COLO829 (cell line): ENCODE results near the gene SRRM3.
A peak's percentile ranks its signal among the peaks of the same experiment; 100 is the strongest.
"Not testable (repeated sequence)": the region's sequence is repeated elsewhere in the genome, so short reads cannot be mapped to it uniquely, and the experiment has no call there.

Source experiments
- DNase-seq: peaks from one replicate; pipeline ENCODE4 v3.0.0; 2012; ENCODE audit warnings: low spot score

SRRM3 gene

GRCh38 chr7:76291351-76292212 lies 89.9 kb downstream of the SRRM3 start:
- DNase-seq = peak; percentile 95

GRCh38 chr7:76292213-76292573 lies 90.5 kb downstream of the SRRM3 start:
- DNase-seq = no peak

DNA sequence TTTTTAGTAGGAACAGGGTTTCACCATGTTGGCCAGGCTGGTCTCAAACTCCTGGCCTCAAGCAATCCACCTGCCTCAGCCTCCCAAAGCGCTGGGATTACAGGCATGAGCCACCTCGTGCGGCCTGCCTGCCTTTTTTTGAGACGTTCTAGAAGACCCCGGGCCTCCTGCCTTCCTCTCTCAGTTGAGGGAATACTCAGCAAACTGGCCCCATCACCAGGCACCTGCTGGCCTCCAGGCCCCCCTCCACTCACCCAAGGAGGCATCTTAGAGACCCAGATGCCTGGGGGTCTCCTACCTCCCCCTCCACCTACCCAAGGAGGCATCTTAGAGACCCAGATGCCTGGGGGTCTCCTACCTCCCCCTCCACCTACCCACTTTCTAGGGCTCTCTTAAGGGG lies 91.2 kb downstream of the SRRM3 start:
- DNase-seq = not testable (repeated sequence)

DNA sequence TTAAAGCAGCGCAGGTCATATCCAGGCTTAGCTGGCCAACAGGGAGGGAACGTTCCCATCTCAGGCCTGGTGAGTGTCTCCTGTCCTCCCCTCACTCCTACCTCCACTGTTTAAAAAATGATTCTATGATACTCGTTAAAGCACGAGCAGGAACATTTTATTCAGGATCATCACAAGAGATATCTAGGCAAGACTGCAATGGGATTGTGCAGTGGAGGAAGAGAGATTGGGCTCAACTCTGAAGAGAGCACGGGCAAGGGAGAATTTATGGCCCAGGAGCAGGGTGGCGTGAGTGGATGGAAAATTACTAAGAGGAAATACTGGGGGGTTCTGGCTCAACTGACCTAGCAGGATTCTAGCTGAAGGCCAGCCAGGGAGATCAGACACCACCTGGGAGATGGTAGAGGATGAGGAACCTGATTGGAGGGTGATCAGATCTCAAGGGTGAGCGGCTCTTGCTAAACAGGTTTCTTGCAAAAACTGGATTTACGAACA lies 91.8 kb downstream of the SRRM3 start:
- no peak for DNase-seq

GRCh38 chr7:76294344-76295024 lies 92.8 kb downstream of the SRRM3 start:
- DNase-seq = peak; percentile 85

GRCh38 chr7:76296743-76297740 lies 95.3 kb downstream of the SRRM3 start:
- DNase-seq = no peak

DNA sequence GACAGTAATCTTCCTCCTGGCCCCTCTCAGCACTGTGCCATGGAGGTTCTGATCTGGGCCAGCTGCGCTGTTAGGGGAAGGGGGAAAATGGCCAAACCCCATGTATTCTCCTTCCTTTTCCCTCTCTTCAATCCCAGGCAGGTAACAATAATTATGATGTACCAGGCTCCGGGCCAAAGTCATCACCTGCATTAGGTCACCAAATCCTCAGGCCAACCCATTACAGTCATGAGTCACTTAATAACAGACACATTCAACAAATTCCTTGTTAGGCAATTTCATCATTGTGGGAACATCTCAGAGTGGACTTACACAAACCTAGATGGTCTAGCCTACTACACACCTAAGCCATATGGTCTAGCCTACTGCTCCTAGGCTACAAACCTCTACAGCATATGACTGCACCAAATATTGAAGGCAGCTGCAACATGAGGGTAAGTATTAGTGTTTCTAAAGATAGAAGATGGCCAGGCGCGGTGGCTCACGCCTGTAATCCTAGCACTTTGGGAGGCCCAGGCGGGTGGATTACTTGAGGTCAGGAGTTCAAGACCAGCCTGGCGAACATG lies 98.6 kb downstream of the SRRM3 start:
- no peak for DNase-seq

DNA sequence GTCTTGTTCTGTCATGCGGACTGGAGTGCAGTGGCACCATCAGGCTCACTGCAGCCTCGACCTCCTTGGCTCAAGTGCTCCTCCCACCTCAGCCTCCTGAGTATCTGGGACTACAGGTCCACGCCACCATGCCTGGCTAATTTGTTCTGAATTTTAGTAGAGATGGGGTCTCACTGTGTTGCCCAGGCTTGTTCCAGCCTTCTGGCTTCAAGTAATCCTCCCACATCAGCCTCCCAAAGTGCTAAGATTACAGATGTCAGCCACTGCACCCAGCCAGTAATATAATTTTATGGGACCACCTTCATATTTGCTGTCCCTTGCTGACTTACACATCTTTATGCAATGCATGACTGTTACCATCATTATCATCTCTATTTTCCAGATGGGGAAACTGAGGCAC lies 99.3 kb downstream of the SRRM3 start:
- DNase-seq = no peak

- peak; percentile 91 for DNase-seq
These were observed 100.9 kb downstream of the SRRM3 start, which contains the start of gene HSPB1 for GRCh38 chr7:76302347-76303201. TSS of gene HSPB1 (plus strand) at chr7:76302673. CDS start at chr7:76302713, 40 bp downstream.

GRCh38 chr7:76303202-76304147 lies 101.8 kb downstream of the SRRM3 start:
- peak; percentile 96 for DNase-seq

DNA sequence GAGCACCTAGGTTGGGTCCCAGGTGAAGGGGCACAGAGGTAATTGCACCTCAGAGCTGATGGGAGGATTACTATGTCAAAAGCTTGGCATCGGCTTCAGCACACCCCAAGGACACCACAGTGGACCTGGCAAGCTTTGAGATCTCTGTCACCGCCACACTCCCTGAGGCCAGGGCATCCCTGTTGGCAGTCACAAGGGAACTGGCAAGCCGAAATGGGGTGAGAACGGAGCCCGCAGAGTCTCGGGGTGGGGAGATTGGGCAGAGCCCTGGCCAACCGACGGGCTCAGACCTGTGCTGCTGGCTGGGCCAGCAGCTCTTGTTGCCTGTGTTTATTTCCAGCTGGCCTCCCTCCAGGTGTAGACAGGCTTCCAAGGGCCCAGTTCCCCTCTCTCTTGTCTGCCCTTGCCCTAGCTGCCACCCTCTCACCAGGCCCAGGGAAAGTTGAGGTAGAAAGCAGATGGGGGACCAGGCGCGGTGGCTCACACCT lies 103.2 kb downstream of the SRRM3 start:
- no peak for DNase-seq

- not testable (repeated sequence) for DNase-seq
These were observed 107.2 kb downstream of the SRRM3 start for GRCh38 chr7:76308874-76309273.

- not testable (repeated sequence) for DNase-seq
These were observed 107.8 kb downstream of the SRRM3 start for GRCh38 chr7:76309341-76310101.

GRCh38 chr7:76310102-76310957 lies 108.6 kb downstream of the SRRM3 start:
- DNase-seq = peak; percentile 80

- not testable (repeated sequence) for DNase-seq
These were observed 110.1 kb downstream of the SRRM3 start for GRCh38 chr7:76311838-76312237.

DNA sequence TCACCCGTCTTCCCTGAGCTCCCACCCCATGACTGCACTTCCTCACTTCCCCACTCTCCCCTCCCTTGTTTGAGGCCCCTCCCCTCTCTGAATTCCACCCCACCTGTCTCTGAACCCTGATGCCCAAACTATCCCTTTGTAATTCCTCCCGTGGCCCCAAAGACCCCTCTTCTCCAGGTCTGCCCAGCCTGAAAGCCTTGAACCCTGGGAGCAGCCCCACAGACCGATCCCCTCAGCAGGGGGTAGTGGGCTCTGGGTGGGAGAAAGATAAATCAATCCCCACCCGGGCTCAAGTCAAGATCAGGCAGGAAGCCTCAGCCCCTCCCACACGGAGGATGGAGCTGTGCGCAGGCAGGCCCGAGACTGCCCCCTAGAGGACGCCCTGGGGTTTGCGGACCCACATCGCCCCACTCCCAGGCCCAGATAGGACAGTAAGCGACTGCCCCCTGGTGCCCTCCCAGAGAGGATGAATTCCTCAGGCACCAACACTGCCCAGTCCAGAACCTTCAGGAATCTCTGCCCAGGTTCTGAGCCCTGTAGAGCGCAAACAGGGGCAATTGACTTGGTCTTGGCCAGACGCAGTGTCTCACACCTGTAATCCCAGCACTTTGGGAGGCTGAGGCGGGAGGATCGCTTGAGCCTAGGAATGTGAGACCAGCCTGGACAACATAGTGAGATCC lies 112.5 kb downstream of the SRRM3 start:
- peak; percentile 91 for DNase-seq

DNA sequence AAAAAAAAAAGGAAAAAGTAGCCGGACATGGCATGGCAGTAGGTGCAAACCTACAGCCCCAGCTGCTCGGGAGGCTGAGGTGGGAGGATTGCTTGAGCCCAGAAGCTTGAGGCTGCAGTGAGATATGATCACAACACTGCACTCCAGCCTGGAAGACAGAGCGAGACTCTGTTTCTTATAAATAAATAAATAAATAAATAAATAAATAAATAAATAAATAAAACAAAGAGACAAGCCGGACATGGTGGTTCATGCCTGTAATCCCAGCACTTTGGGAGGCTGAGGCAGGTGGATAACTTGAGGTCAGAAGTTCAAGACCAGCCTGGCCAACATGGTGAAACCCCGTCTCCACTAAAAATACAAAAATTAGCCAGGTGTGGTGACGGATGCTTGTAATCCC lies 113.0 kb downstream of the SRRM3 start:
- DNase-seq = not testable (repeated sequence)
